ENCODE results near the gene FUCA1.
"Not testable (repeated sequence)": the region's sequence is repeated elsewhere in the genome, so short reads cannot be mapped to it uniquely, and the experiment has no call there.

The FUCA1 gene

GRCh38 chr1:23895993-23896392 is 27.9 kb upstream of the FUCA1 start:
- no peak for DNase-seq (ENCODE audit: low spot score)

GRCh38 chr1:23895082-23895481 is 27.0 kb upstream of the FUCA1 start:
- no peak for DNase-seq (ENCODE audit: low spot score)

GRCh38 chr1:23889074-23889473 is 21.0 kb upstream of the FUCA1 start:
- no peak for DNase-seq (ENCODE audit: low spot score)

GRCh38 chr1:23885222-23885621 is 17.1 kb upstream of the FUCA1 start:
- no peak for DNase-seq (ENCODE audit: low spot score)

GRCh38 chr1:23882746-23883145 is 14.7 kb upstream of the FUCA1 start:
- no peak for DNase-seq (ENCODE audit: low spot score)

GRCh38 chr1:23879809-23880208 is 11.7 kb upstream of the FUCA1 start:
- no peak for DNase-seq (ENCODE audit: low spot score)

GRCh38 chr1:23878668-23879067 is 10.6 kb upstream of the FUCA1 start:
- no peak for DNase-seq (ENCODE audit: low spot score)

- no peak for DNase-seq (ENCODE audit: low spot score)
These were observed 7.3 kb upstream of the FUCA1 start for GRCh38 chr1:23875382-23875781.

GRCh38 chr1:23872421-23872820 is 4.3 kb upstream of the FUCA1 start:
- no peak for DNase-seq (ENCODE audit: low spot score)

- DNase-seq (ENCODE audit: low spot score): no peak
These were observed 961 bp upstream of the FUCA1 start for GRCh38 chr1:23869051-23869450.

- DNase-seq (ENCODE audit: low spot score): no peak
These were observed 497 bp upstream of the FUCA1 start for GRCh38 chr1:23868557-23869016.

- DNase-seq (ENCODE audit: low spot score): no peak
These were observed 572 bp downstream of the FUCA1 start for GRCh38 chr1:23867542-23867894.

- no peak for DNase-seq (ENCODE audit: low spot score)
These were observed 2.6 kb downstream of the FUCA1 start for GRCh38 chr1:23865543-23865930.

GRCh38 chr1:23864801-23865542 is 3.1 kb downstream of the FUCA1 start:
- DNase-seq (ENCODE audit: low spot score): no peak

- DNase-seq (ENCODE audit: low spot score): no peak
These were observed 5.5 kb downstream of the FUCA1 start for GRCh38 chr1:23862640-23863039.

GRCh38 chr1:23854568-23854967 is 13.5 kb downstream of the FUCA1 start:
- DNase-seq (ENCODE audit: low spot score): no peak

- not testable (repeated sequence) for DNase-seq (ENCODE audit: low spot score)
These were observed 15.0 kb downstream of the FUCA1 start for GRCh38 chr1:23853124-23853523.

GRCh38 chr1:23851406-23851805 is 16.7 kb downstream of the FUCA1 start:
- DNase-seq (ENCODE audit: low spot score): not testable (repeated sequence)

- no peak for DNase-seq (ENCODE audit: low spot score)
These were observed 19.1 kb downstream of the FUCA1 start for GRCh38 chr1:23848673-23849616.

GRCh38 chr1:23847482-23848095 is 20.5 kb downstream of the FUCA1 start:
- DNase-seq (ENCODE audit: low spot score): not testable (repeated sequence)

GRCh38 chr1:23845163-23845562 is 22.9 kb downstream of the FUCA1 start:
- no peak for DNase-seq (ENCODE audit: low spot score)

- DNase-seq (ENCODE audit: low spot score): no peak
These were observed 24.4 kb downstream of the FUCA1 start for GRCh38 chr1:23843644-23844043.

- DNase-seq (ENCODE audit: low spot score): no peak
These were observed 29.7 kb downstream of the FUCA1 start for GRCh38 chr1:23838401-23838866.

Data from kidney capillary endothelial cell (primary cell).